Measurements from ENCODE around the gene ERGIC1. TPM values are rescaled to one million over a fixed set of nuclear protein-coding genes. Genes with fewer than 3 reads are reported as not detected.

ERGIC1 gene
- total and polyA plus RNA-seq, 2 of the 13 experiments (the other 11 are each of a cell fraction or from before 2014, with no cell fraction given), result 78.5 to 184 TPM

GRCh38 chr5:172858990-172859811 is 25.1 kb downstream of the ERGIC1 start (continued):
- peak; percentile 63; the same call in 1 of the 2 replicates for TF ChIP-seq ZNF318 (CRISPR knock-in tag; IDR thresholded peaks at IDR 0.05)
- no peak for TF ChIP-seq ZNF136 (CRISPR knock-in tag; IDR thresholded peaks at IDR 0.05; ENCODE audit: low read depth)
- TF ChIP-seq ZFYVE20 (CRISPR knock-in tag; IDR thresholded peaks at IDR 0.05; ENCODE audit: borderline replicate concordance, low read depth), result no peak
- peak; percentile 66; the same call in 1 of the 2 replicates for TF ChIP-seq ZNF20 (CRISPR knock-in tag; IDR thresholded peaks at IDR 0.05)
- TF ChIP-seq ZMAT3 (CRISPR knock-in tag; conservative IDR thresholded peaks at IDR 0.05), result peak; percentile 57; the same call in 1 of the 2 replicates
- peak; percentile 28; the same call in 1 of the 2 replicates for TF ChIP-seq JDP2 (CRISPR knock-in tag; IDR thresholded peaks at IDR 0.05; ENCODE audit: borderline replicate concordance)
- TF ChIP-seq RARG (CRISPR knock-in tag; IDR thresholded peaks at IDR 0.05; ENCODE audit: low read depth), result no peak
- peak; percentile 96 for TF ChIP-seq HNF4G (IDR thresholded peaks at IDR 0.05; ENCODE audit: borderline replicate concordance, low read depth, low read length)
- peak; percentile 90; the same call in 1 of the 2 replicates for TF ChIP-seq HNF4G (CRISPR knock-in tag; IDR thresholded peaks at IDR 0.05; ENCODE audit: borderline replicate concordance, low read depth)
- TF ChIP-seq KMT2A (CRISPR knock-in tag; IDR thresholded peaks at IDR 0.05), result peak; percentile 56; the same call in 1 of the 2 replicates
- TF ChIP-seq CCAR2 (optimal IDR thresholded peaks at IDR 0.05; ENCODE audit: low read depth, low read length), result no peak
- TF ChIP-seq MLXIP (CRISPR knock-in tag; IDR thresholded peaks at IDR 0.05; ENCODE audit: borderline replicate concordance), result peak; percentile 86
- no peak for TF ChIP-seq HOXA7 (CRISPR knock-in tag; IDR thresholded peaks at IDR 0.05)
- TF ChIP-seq ZNF619 (CRISPR knock-in tag; IDR thresholded peaks at IDR 0.05), result no peak
- peak; percentile 46; the same call in 1 of the 2 replicates for TF ChIP-seq GMEB1 (CRISPR knock-in tag; IDR thresholded peaks at IDR 0.05; ENCODE audit: borderline replicate concordance)
